NCI-H2107 (cell line): ENCODE data around the gene FKBP5.
"Not testable (repeated sequence)": the region's sequence is repeated elsewhere in the genome, so short reads cannot be mapped to it uniquely, and the experiment has no call there.

Experiments
- DNase-seq: peaks from one replicate; lab custom pipeline; 2025; lab: John Stamatoyannopoulos, UW

The FKBP5 gene

DNA sequence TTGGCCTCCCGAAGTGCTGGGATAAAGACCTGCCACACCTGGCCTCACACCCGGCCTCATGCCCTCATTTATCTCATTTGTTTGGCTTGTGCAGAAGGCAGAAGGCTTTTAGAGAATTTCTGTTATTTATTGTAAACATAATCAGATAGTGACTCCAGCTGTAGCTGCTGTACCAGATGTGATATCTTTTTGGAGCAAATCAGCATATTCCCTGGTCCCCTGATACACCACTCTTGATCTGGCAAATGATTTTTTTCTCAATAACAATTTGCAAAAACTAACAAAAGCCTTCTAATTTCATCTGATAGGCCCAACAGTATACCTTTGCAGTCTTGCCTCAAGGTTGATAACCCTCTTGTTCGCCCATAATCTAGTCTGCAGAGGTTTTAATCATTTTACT is 149.5 kb downstream of the FKBP5 start:
- DNase-seq, result no peak

DNA sequence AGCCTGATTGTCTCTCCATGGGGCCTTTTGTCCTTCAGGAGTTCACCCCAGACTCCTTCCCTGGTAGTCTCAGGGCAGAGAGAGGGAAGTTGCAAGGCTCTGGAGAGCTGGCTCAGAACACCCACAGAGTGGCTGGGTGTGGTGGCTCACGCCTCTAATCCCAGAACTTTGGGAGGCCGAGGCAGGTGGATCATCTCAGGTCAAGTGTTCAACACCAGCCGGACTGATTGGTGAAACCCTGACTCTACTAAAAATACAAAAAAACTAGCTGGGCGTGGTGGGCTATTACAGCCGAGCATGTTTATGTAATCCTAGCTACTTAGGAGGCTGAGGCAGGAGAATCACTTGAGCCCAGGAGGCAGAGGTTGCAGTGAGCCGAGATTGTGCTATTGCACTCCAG is 152.9 kb downstream of the FKBP5 start:
- DNase-seq, result not testable (repeated sequence)

DNA sequence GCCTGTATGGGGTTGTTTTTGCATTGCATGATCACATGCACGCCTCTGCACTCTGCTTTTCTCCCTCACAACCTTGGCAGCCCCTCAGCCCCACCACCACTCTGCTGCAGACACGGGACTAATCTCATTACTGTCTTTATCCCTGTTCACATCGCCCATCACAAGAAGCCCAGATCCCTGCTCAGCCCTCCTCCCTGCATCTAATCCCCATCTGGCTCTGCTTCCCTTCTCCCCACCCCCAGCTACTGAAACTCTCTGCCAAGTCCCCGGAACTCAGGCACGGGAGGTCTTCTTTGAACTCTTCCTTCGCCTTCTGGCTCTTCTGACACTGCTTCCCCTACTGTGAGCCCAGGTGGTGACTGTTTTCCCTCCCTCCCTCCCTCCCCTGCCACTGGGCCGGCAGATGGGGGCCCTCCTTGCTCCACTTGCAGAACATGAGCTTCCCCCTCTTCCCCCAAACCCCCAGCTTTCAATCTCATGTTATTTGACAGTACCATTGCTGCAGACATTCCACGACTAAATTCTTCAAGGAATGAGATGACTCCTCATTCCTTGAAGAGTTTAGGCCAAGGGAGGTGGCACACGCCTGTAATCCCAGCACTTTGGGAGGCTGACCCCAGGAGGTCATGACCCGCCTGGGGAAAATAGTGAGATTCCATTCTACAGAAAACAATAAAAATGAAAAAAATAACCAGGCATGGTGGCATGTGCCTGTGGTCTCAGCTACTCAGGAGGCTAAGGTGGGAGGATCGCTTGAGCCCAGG is 154.1 kb downstream of the FKBP5 start:
- no peak for DNase-seq

- no peak for DNase-seq
These were observed 154.7 kb downstream of the FKBP5 start for GRCh38 chr6:35533981-35534380.

DNA sequence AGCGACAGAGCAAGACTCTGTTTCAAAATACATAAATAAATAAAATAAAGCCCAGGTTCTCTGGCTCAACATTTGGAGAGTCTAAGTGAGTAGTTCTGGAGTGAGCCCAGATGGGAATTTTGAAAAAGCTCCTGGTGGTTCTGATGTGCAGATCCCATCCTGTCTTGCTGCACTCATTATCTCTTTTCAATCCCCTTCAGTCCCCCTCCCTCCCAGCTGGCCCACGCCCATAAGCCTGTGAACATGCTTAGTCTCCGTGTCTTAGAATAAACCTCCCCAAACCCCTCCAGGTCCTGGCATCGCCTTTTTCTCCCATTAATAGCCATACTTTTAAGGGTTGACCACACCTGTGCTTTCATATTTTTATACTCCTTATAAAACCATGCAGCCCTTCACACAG is 156.6 kb downstream of the FKBP5 start:
- no peak for DNase-seq

- DNase-seq, result no peak
These were observed 164.2 kb downstream of the FKBP5 start for GRCh38 chr6:35524380-35525020.
